Measurements from ENCODE around the gene CRYBB3.

DNA sequence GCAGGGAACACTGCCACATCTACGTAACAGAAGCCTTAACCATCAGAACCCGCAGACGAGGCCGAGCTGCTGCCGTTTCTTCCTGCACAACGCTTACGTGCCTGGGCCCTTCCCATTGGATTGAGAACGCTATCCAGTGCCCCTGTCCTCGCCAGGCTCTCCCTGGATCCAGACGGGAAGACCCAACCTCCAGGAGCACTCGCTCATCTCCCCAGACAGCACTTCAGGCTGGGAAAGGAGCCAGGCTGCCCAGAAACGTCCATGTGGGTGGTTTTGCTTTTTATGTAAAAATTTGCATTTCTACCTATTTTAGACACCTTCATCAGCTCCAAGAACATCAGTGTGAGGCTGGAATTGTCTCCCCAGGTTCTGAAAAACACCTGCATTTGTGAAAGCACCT is 7.3 kb upstream of the CRYBB3 start:
- TF ChIP-seq MAX (IDR thresholded peaks at IDR 0.05) (no peak), CREB1 (IDR thresholded peaks at IDR 0.05; ENCODE audit: low read depth) (no peak), TAF1 (IDR thresholded peaks at IDR 0.05; ENCODE audit: low read depth) (no peak), EGR1 (IDR thresholded peaks at IDR 0.05) (no peak), CEBPB (IDR thresholded peaks at IDR 0.05) (no peak), NFIC (IDR thresholded peaks at IDR 0.05) (no peak), USF1 (IDR thresholded peaks at IDR 0.05) (no peak), YY1 (IDR thresholded peaks at IDR 0.05; ENCODE audit: low read depth) (no peak), RAD21 (IDR thresholded peaks at IDR 0.05; ENCODE audit: low read depth) (no peak), EP300 (IDR thresholded peaks at IDR 0.05; ENCODE audit: borderline replicate concordance) (no peak), FOXM1 (IDR thresholded peaks at IDR 0.05; ENCODE audit: borderline replicate concordance, low read depth) (no peak), TEAD4 (IDR thresholded peaks at IDR 0.05) (no peak), TCF12 (IDR thresholded peaks at IDR 0.05; ENCODE audit: low read depth) (no peak)
- TF ChIP-seq, protein P1, sequence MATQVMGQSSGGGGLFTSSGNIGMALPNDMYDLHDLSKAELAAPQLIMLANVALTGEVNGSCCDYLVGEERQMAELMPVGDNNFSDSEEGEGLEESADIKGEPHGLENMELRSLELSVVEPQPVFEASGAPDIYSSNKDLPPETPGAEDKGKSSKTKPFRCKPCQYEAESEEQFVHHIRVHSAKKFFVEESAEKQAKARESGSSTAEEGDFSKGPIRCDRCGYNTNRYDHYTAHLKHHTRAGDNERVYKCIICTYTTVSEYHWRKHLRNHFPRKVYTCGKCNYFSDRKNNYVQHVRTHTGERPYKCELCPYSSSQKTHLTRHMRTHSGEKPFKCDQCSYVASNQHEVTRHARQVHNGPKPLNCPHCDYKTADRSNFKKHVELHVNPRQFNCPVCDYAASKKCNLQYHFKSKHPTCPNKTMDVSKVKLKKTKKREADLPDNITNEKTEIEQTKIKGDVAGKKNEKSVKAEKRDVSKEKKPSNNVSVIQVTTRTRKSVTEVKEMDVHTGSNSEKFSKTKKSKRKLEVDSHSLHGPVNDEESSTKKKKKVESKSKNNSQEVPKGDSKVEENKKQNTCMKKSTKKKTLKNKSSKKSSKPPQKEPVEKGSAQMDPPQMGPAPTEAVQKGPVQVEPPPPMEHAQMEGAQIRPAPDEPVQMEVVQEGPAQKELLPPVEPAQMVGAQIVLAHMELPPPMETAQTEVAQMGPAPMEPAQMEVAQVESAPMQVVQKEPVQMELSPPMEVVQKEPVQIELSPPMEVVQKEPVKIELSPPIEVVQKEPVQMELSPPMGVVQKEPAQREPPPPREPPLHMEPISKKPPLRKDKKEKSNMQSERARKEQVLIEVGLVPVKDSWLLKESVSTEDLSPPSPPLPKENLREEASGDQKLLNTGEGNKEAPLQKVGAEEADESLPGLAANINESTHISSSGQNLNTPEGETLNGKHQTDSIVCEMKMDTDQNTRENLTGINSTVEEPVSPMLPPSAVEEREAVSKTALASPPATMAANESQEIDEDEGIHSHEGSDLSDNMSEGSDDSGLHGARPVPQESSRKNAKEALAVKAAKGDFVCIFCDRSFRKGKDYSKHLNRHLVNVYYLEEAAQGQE (IDR thresholded peaks at IDR 0.05; ENCODE audit: low read depth) = no peak

Data from Ishikawa (cell line).